HepG2 (cell line): ENCODE data around the gene DTHD1. TPM values are rescaled to one million over a fixed set of nuclear protein-coding genes. Genes with fewer than 3 reads are reported as not detected.

Experiments
- ATAC-seq: fragments of 200-7000 bp; cut with Tn5 transposase; 3 replicates; pipeline ENCODE4 v1.9.1; 2020; ENCODE audit warnings: mild to moderate bottlenecking, moderate library complexity
- BruUV-seq: library from RNA; stranded (reverse); fragments of 400-500 nt; replicated peaks from 2 replicates; lab custom pipeline; 2021; lab: Mats Ljungman, UMichigan
- CTCF ChIA-PET: fragments of 300-600 bp; formaldehyde crosslinking; extraction: SDS; loops from one replicate; lab custom pipeline; 2021; ENCODE audit warnings: low total read pairs, inconsistent platforms, low intra/inter-chr PET ratio; lab: Yijun Ruan, JAX
- POLR2A ChIA-PET: fragments of 350-600 bp; sonication (Branson Sonifier 250); formaldehyde crosslinking; loops from one replicate; lab custom pipeline; 2020; ENCODE audit warnings: antibody characterized with exemption, inconsistent platforms; lab: Yijun Ruan, JAX
- DNase-seq: peaks from one replicate; pipeline ENCODE4 v3.0.0-alpha.2; 2015; ENCODE audit warnings: low spot score
- FAIRE-seq: peaks from 3 replicates; lab custom pipeline; 2011; peaks lifted over from hg19 to GRCh38; lab: Jason Lieb, UNC
- H2AFZ ChIP-seq: one replicate; pipeline ENCODE4 v1.6.1; 2011; ENCODE audit warnings: low read length, inconsistent platforms
- H3K27ac ChIP-seq: fragments of 300-600 bp; 3 replicates; pipeline ENCODE4 v1.8.0; 2011; ENCODE audit warnings: mixed run types, mild to moderate bottlenecking, mixed read lengths, low read length, inconsistent platforms; ENCODE audit not compliant: insufficient read depth; ENCODE audit errors: extremely low read length
- H3K27me3 ChIP-seq, 2 experiments: fragments of 200-600 bp in 1 of 2; 2 replicates in 1 of 2; 3 replicates in 1 of 2; pipeline versions ENCODE4 v1.6.0 to v1.8.0; 2011; ENCODE audit warnings: low read length in 2 of 2, mild to moderate bottlenecking in 2 of 2, moderate library complexity in 2 of 2, inconsistent platforms in 1 of 2; ENCODE audit not compliant: insufficient read depth in 2 of 2, control insufficient read depth in 1 of 2
- H3K36me3 ChIP-seq, 2 experiments: fragments of 200-600 bp in 1 of 2; replicated peaks in 1 of 2; 2 replicates in 1 of 2; 3 replicates in 1 of 2; pipeline versions ENCODE4 v1.5.1 to v1.8.0; 2011; ENCODE audit warnings: low read length in 2 of 2, inconsistent platforms in 1 of 2; ENCODE audit not compliant: insufficient read depth in 2 of 2, control insufficient read depth in 1 of 2
- H3K4me1 ChIP-seq: 2 replicates; pipeline ENCODE4 v1.5.1; 2012; ENCODE audit warnings: low read length, inconsistent platforms; ENCODE audit not compliant: insufficient read depth
- H3K4me2 ChIP-seq: 2 replicates; pipeline ENCODE4 v1.6.0; 2011; ENCODE audit warnings: low read depth, low read length, inconsistent platforms
- H3K4me3 ChIP-seq, 3 experiments: fragments of 200-600 bp in 1 of 3; sonication (generic), shearing (Covaris generic) in 1 of 3; replicated peaks in 1 of 3; 2 replicates each; pipeline ENCODE4 v1.5.1; 2011 to 2016; ENCODE audit warnings: low read length in 3 of 3, inconsistent platforms in 2 of 3, low read depth in 2 of 3, mild to moderate bottlenecking in 2 of 3, control low read depth in 1 of 3, mixed read lengths in 1 of 3; ENCODE audit not compliant: insufficient read depth in 1 of 3
- H3K79me2 ChIP-seq: one replicate; pipeline ENCODE4 v1.6.1; 2011; ENCODE audit warnings: low read length, inconsistent platforms; ENCODE audit not compliant: insufficient read depth
- H3K9ac ChIP-seq: 2 replicates; pipeline ENCODE4 v1.6.0; 2011; ENCODE audit warnings: mild to moderate bottlenecking, low read depth, low read length, inconsistent platforms; ENCODE audit not compliant: insufficient read depth
- H3K9me3 ChIP-seq: 2 replicates; pipeline ENCODE4 v1.5.1; 2012; ENCODE audit warnings: mild to moderate bottlenecking, low read length
- H4K20me1 ChIP-seq: 2 replicates; pipeline ENCODE4 v1.6.0; 2011; ENCODE audit warnings: inconsistent platforms, mild to moderate bottlenecking, low read length, moderate library complexity; ENCODE audit not compliant: insufficient read depth
- ATF7 ChIP-seq, 2 experiments: fragments of 450-650 bp in 1 of 2; sonication (generic) in 1 of 2; formaldehyde crosslinking in 1 of 2; IDR thresholded peaks; 2 replicates each; pipeline versions ENCODE4 v1.4.0 to v1.6.1; 2016 to 2020; ENCODE audit warnings: antibody characterized with exemption in 1 of 2, mild to moderate bottlenecking in 1 of 2, missing genetic modification reagents in 1 of 2
- CREB1 ChIP-seq, 2 experiments: fragments of 450-650 bp in 1 of 2; IDR thresholded peaks; 2 replicates each; pipeline ENCODE4 v1.6.1; 2016 to 2017; ENCODE audit warnings: control low read depth in 1 of 2, mild to moderate bottlenecking in 1 of 2, missing compliant biosample characterization in 1 of 2, missing genetic modification characterization in 1 of 2
- ERF ChIP-seq: IDR thresholded peaks from 2 replicates; pipeline ENCODE4 v1.6.1; 2018; ENCODE audit warnings: missing biosample characterization, missing genetic modification reagents
- FOXJ3 ChIP-seq: sonication (generic); formaldehyde crosslinking; IDR thresholded peaks from 2 replicates; pipeline ENCODE4 v1.4.0; 2020; ENCODE audit warnings: missing genetic modification reagents, mild to moderate bottlenecking, borderline replicate concordance
- ISL2 ChIP-seq: sonication (generic); formaldehyde crosslinking; IDR thresholded peaks from 2 replicates; pipeline ENCODE4 v1.5.0; 2020; ENCODE audit warnings: missing genetic modification reagents
- NCOA2 ChIP-seq: sonication (generic); formaldehyde crosslinking; IDR thresholded peaks from 2 replicates; pipeline ENCODE4 v1.8.0; 2022; ENCODE audit warnings: inconsistent platforms
- THAP11 ChIP-seq: IDR thresholded peaks from 2 replicates; pipeline ENCODE4 v1.6.1; 2016; ENCODE audit warnings: missing biosample characterization, missing genetic modification reagents
- ZNF335 ChIP-seq: sonication (generic); formaldehyde crosslinking; IDR thresholded peaks from 2 replicates; pipeline ENCODE4 v1.4.0; 2020; ENCODE audit warnings: missing genetic modification reagents
- ZNF337 ChIP-seq: sonication (generic); formaldehyde crosslinking; IDR thresholded peaks from 2 replicates; pipeline ENCODE4 v1.5.1; 2020; ENCODE audit warnings: missing genetic modification reagents, low read depth, mild to moderate bottlenecking, borderline replicate concordance
- ZNF616 ChIP-seq: sonication (generic); formaldehyde crosslinking; IDR thresholded peaks from 2 replicates; pipeline ENCODE4 v1.5.0; 2020; ENCODE audit warnings: low read depth, mild to moderate bottlenecking, missing genetic modification reagents
- ZNF777 ChIP-seq: sonication (generic); formaldehyde crosslinking; IDR thresholded peaks from 2 replicates; pipeline ENCODE4 v1.4.0; 2020; ENCODE audit warnings: missing genetic modification reagents
- ZNF878 ChIP-seq: sonication (generic); formaldehyde crosslinking; IDR thresholded peaks from 2 replicates; pipeline ENCODE4 v1.8.1; 2023; ENCODE audit warnings: mild to moderate bottlenecking, missing genetic modification reagents, moderate library complexity
- WGBS: methylation state at CpG from one replicate; pipeline ENCODE4 v1.1.6; 2017; ENCODE audit warnings: low lambda C conversion rate; 5-methylcytosine and 5-hydroxymethylcytosine counted together
- in situ Hi-C: cut with HindIII; loops from 2 replicates; pipeline ENCODE4 v1.10.0; 2017; ENCODE audit warnings: low pct_unique_long_range_greater_than_20kb; ENCODE audit not compliant: extremely low pct_ligation_motif_present
- intact Hi-C: fragments of 100-400 bp; cut with micrococcal nuclease; formaldehyde crosslinking; loops from one replicate; pipeline ENCODE4 v1.10.0; 2022; ENCODE audit not compliant: unreplicated experiment
- polyA plus RNA-seq, 8 experiments: library from polyadenylated mRNA; depleted of rRNA in 3 of 8; stranded (reverse) in 7 of 8; unstranded in 1 of 8; fragments of >200 nt; fragmentation: Illumina TruSeq in 4 of 8; extraction: Trizol in 4 of 8; gene quantifications; 2 replicates each; pipeline versions ENCODE4 v1.2.1 to v1.2.3, GENCODE V29; 2011 to 2016; ENCODE audit warnings: low read depth in 4 of 8, missing spikeins in 1 of 8, mixed read lengths in 1 of 8; ENCODE audit not compliant: insufficient read depth in 1 of 8
- total RNA-seq, 5 experiments: library from RNA; depleted of rRNA; stranded (reverse); fragments of >200 nt; fragmentation: Illumina TruSeq; extraction: Trizol; gene quantifications; 2 replicates each; pipeline ENCODE4 v1.2.3, GENCODE V29; 2016; ENCODE audit warnings: low read depth in 1 of 5
- TF ChIP-seq, protein P1 (sequence below): IDR thresholded peaks from 2 replicates; pipeline ENCODE4 v1.4.0; 2020; ENCODE audit warnings: mild to moderate bottlenecking, missing genetic modification reagents

The DTHD1 gene
- total and polyA plus RNA-seq, 2 of the 13 experiments (the other 11 are each of a cell fraction or from before 2014, with no cell fraction given): not detected

DNA sequence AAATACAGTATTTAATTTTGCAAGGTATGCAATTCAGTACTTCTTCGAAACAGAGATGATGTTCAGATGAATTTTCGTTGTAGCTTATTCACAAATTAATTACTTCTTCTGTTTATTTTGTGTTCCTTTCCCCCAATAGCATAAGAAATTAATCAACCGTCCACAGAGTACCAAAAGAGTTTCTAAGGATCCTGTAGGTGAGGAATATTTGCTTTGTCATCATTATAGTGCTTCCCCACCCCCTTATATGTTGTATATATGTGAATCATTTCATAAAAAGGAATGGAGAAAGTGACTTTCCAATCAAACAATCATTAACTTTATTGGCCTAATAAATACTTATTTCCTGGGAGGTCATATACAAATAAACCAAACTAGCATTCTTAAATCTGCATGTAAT lies 57.6 kb downstream of the DTHD1 start (continued):
- TF ChIP-seq ISL2 (no peak), ATF7 (IDR thresholded peaks at IDR 0.05) (no peak), ATF7 (CRISPR knock-in tag; IDR thresholded peaks at IDR 0.05) (no peak), NCOA2 (CRISPR knock-in tag) (no peak)

DNA sequence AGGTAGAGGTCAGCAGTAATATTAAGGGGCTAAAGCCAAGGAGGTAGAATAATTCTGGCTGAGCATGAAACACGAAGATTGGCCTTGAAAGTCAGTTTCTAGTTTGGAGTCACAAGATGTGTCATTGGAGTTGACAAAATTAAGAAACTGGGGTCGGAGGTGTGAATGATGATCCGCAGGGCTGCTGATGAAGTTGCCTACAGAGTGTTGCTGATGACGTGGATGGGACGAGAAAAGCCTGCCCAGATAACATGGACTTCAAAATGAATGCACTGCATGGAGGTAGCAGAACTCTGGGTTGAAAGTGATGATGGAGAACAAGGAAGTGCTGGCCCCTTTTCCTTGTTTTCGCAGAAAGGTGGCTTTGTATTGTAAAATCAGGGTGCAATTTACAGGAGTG lies 60.5 kb downstream of the DTHD1 start:
- H2AFZ ChIP-seq: no peak overlapping the region
- H3K9ac ChIP-seq: no peak overlapping the region
- H3K79me2 ChIP-seq: no peaks in the 10 kb centered on the region
- no peaks in the 10 kb centered on the region for H4K20me1 ChIP-seq
- BruUV-seq: no TSS peak
- in situ Hi-C loops (no loop called here), intact Hi-C loops (no loop called here)
- 11% methylated on average over 6 of the region's 6 CpGs for WGBS
- no peaks in the 10 kb centered on the region for H3K4me1 ChIP-seq
- H3K27me3 ChIP-seq: no peaks in the 10 kb centered on the region; a peak in 1 of 5 replicates
- CTCF ChIA-PET: no interaction called here
- peak; percentile 71 for TF ChIP-seq CREB1 (IDR thresholded peaks at IDR 0.05)
- no peak for TF ChIP-seq CREB1 (CRISPR knock-in tag; IDR thresholded peaks at IDR 0.05)
- no peak for TF ChIP-seq THAP11
- TF ChIP-seq, all 625 proteins: peak for 1
- H3K4me2 ChIP-seq: no peak overlapping the region
- POLR2A ChIA-PET: no interaction called here
- H3K36me3 ChIP-seq: no peaks in the 10 kb centered on the region
- no peak for FAIRE-seq
- no peak overlapping the region for H3K4me3 ChIP-seq
- no peak overlapping the region for H3K27ac ChIP-seq
- no peak for ATAC-seq
- H3K9me3 ChIP-seq: no peaks in the 10 kb centered on the region
- no peak for DNase-seq

DNA sequence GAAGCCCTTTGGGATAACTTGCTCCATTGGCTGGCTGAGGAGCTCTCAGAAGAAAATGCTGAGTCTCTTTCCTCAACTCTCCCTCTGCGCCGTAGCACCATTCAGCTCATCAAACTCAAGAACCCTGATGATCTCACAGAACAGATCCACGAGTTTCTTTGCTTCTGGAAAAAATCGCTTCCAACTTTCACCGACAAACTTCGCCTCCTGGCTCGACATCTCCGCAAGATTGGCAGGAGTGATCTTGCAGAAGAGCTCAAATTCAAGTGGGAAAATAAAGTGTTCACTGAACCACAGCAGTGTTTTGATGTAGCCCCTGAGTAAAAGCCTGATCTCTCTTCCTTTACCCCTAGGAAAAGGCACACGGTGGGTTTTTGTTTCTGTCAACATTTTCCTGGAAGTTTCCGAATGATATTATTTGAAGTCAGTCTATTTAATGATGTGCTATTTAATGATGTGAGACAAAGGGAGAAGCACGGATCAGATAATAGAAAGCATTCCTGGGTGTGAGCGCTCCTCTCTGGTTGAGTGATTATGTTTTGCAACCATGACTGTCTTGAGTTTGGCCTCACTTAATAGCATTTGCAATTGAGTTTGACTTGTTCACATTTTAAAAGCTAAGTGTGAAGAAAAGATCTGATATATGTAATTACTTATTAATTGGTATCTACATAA lies 62.2 kb downstream of the DTHD1 start:
- POLR2A ChIA-PET: no interaction called here
- DNase-seq: no peak
- BruUV-seq: no TSS peak
- no peaks in the 10 kb centered on the region for H3K4me1 ChIP-seq
- no peak overlapping the region for H3K4me2 ChIP-seq
- H3K79me2 ChIP-seq: no peaks in the 10 kb centered on the region
- no peak overlapping the region for H2AFZ ChIP-seq
- no peak for FAIRE-seq
- no peak overlapping the region for H3K27ac ChIP-seq
- no peaks in the 10 kb centered on the region for H3K27me3 ChIP-seq
- H4K20me1 ChIP-seq: no peaks in the 10 kb centered on the region
- in situ Hi-C loops (no loop called here), intact Hi-C loops (no loop called here)
- H3K36me3 ChIP-seq: no peaks in the 10 kb centered on the region
- H3K9me3 ChIP-seq: no peaks in the 10 kb centered on the region
- no peak overlapping the region for H3K9ac ChIP-seq
- H3K4me3 ChIP-seq: no peak overlapping the region
- CTCF ChIA-PET: no interaction called here
- WGBS: 40% methylated on average over 12 of the region's 12 CpGs
- ATAC-seq: no peak
- TF ChIP-seq FOXJ3 (CRISPR knock-in tag) (no peak), ZNF337 (CRISPR knock-in tag) (no peak), ZNF335 (no peak), ZNF777 (CRISPR knock-in tag) (no peak), ZNF878 (CRISPR knock-in tag) (no peak), ZNF616 (CRISPR knock-in tag) (no peak), ERF (CRISPR knock-in tag) (no peak)
- TF ChIP-seq, protein P1, sequence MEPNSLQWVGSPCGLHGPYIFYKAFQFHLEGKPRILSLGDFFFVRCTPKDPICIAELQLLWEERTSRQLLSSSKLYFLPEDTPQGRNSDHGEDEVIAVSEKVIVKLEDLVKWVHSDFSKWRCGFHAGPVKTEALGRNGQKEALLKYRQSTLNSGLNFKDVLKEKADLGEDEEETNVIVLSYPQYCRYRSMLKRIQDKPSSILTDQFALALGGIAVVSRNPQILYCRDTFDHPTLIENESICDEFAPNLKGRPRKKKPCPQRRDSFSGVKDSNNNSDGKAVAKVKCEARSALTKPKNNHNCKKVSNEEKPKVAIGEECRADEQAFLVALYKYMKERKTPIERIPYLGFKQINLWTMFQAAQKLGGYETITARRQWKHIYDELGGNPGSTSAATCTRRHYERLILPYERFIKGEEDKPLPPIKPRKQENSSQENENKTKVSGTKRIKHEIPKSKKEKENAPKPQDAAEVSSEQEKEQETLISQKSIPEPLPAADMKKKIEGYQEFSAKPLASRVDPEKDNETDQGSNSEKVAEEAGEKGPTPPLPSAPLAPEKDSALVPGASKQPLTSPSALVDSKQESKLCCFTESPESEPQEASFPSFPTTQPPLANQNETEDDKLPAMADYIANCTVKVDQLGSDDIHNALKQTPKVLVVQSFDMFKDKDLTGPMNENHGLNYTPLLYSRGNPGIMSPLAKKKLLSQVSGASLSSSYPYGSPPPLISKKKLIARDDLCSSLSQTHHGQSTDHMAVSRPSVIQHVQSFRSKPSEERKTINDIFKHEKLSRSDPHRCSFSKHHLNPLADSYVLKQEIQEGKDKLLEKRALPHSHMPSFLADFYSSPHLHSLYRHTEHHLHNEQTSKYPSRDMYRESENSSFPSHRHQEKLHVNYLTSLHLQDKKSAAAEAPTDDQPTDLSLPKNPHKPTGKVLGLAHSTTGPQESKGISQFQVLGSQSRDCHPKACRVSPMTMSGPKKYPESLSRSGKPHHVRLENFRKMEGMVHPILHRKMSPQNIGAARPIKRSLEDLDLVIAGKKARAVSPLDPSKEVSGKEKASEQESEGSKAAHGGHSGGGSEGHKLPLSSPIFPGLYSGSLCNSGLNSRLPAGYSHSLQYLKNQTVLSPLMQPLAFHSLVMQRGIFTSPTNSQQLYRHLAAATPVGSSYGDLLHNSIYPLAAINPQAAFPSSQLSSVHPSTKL (CRISPR knock-in tag): no peak
